Measurements from ENCODE around the gene OR5AL1.

The OR5AL1 gene

GRCh38 chr11:56404393-56404792, 8.1 kb upstream of the OR5AL1 start:
- Histone ChIP-seq H2BK15ac (replicated peaks; ENCODE audit: low read depth) (no peak overlapping the region), H3K18ac (ENCODE audit: low read length) (no peak overlapping the region), H3K27ac (ENCODE audit: low read depth, low read length) (no peak overlapping the region), H3K4ac (ENCODE audit: low read depth, low read length) (no peak overlapping the region), H2AK5ac (ENCODE audit: low read length) (no peak overlapping the region), H3K4me3 (ENCODE audit: low read length) (no peak overlapping the region), H3K79me2 (ENCODE audit: control insufficient read depth, insufficient read depth, low read length) (no peaks in the 10 kb centered on the region), H3K9ac (ENCODE audit: low read length) (no peak overlapping the region), H3K4me2 (ENCODE audit: low read length) (no peak overlapping the region), H4K5ac (ENCODE audit: low read length) (no peak overlapping the region), H3K4me1 (ENCODE audit: control insufficient read depth, low read depth, low read length) (no peaks in the 10 kb centered on the region), H3K56ac (ENCODE audit: low read length) (no peak overlapping the region), H3K27me3 (ENCODE audit: insufficient read depth, low read length, poor library complexity) (no peaks in the 10 kb centered on the region), H2BK120ac (ENCODE audit: low read depth, low read length) (no peak overlapping the region), H3K79me1 (ENCODE audit: low read length) (no peaks in the 10 kb centered on the region), H3K36me3 (ENCODE audit: control insufficient read depth, insufficient read depth, low read length) (no peaks in the 10 kb centered on the region), H4K8ac (ENCODE audit: low read depth, low read length) (no peak overlapping the region), H2BK5ac (ENCODE audit: low read length) (no peak overlapping the region), H3K23ac (ENCODE audit: low read length) (no peak overlapping the region)
- no CpG with 5 or more reads among the region's 2 CpGs for WGBS (ENCODE audit: extremely low coverage, insufficient coverage, low lambda C conversion rate)
- no peak for DNase-seq

GRCh38 chr11:56410801-56411200, 1.7 kb upstream of the OR5AL1 start:
- Histone ChIP-seq H3K18ac (ENCODE audit: low read length) (no peak overlapping the region), H3K79me1 (ENCODE audit: low read length) (no peaks in the 10 kb centered on the region), H3K27me3 (ENCODE audit: insufficient read depth, low read length, poor library complexity) (no peaks in the 10 kb centered on the region), H3K4me2 (ENCODE audit: low read length) (no peak overlapping the region), H3K4me1 (ENCODE audit: control insufficient read depth, low read depth, low read length) (no peaks in the 10 kb centered on the region), H2BK120ac (ENCODE audit: low read depth, low read length) (no peak overlapping the region), H3K36me3 (ENCODE audit: control insufficient read depth, insufficient read depth, low read length) (no peaks in the 10 kb centered on the region), H3K23ac (ENCODE audit: low read length) (no peak overlapping the region), H2AK5ac (ENCODE audit: low read length) (no peak overlapping the region), H3K56ac (ENCODE audit: low read length) (no peak overlapping the region), H2BK15ac (replicated peaks; ENCODE audit: low read depth) (no peak overlapping the region), H3K4me3 (ENCODE audit: low read length) (no peak overlapping the region), H3K9ac (ENCODE audit: low read length) (no peak overlapping the region), H3K79me2 (ENCODE audit: control insufficient read depth, insufficient read depth, low read length) (no peaks in the 10 kb centered on the region), H2BK5ac (ENCODE audit: low read length) (no peak overlapping the region), H3K27ac (ENCODE audit: low read depth, low read length) (no peak overlapping the region), H4K8ac (ENCODE audit: low read depth, low read length) (no peak overlapping the region), H4K5ac (ENCODE audit: low read length) (no peak overlapping the region), H3K4ac (ENCODE audit: low read depth, low read length) (no peak overlapping the region)
- DNase-seq, result no peak

GRCh38 chr11:56453521-56453920, 41.0 kb downstream of the OR5AL1 start:
- no peak overlapping the region for H3K4ac ChIP-seq (ENCODE audit: low read depth, low read length)
- no peak overlapping the region for H4K5ac ChIP-seq (ENCODE audit: low read length)
- no peak overlapping the region for H3K9ac ChIP-seq (ENCODE audit: low read length)
- H3K36me3 ChIP-seq (ENCODE audit: control insufficient read depth, insufficient read depth, low read length), result no peaks in the 10 kb centered on the region
- H3K23ac ChIP-seq (ENCODE audit: low read length), result no peak overlapping the region
- H2BK15ac ChIP-seq (replicated peaks; ENCODE audit: low read depth), result no peak overlapping the region
- H3K18ac ChIP-seq (ENCODE audit: low read length), result no peak overlapping the region
- no peak for DNase-seq
- H3K79me2 ChIP-seq (ENCODE audit: control insufficient read depth, insufficient read depth, low read length), result no peaks in the 10 kb centered on the region
- no peak overlapping the region for H2AK5ac ChIP-seq (ENCODE audit: low read length)
- H3K27me3 ChIP-seq (ENCODE audit: insufficient read depth, low read length, poor library complexity), result no peaks in the 10 kb centered on the region
- no CpG with 5 or more reads among the region's 4 CpGs for WGBS (ENCODE audit: extremely low coverage, insufficient coverage, low lambda C conversion rate)
- H3K4me2 ChIP-seq (ENCODE audit: low read length), result no peak overlapping the region
- H4K8ac ChIP-seq (ENCODE audit: low read depth, low read length), result no peak overlapping the region
- no peaks in the 10 kb centered on the region for H3K79me1 ChIP-seq (ENCODE audit: low read length)
- no peak overlapping the region for H3K56ac ChIP-seq (ENCODE audit: low read length)
- H3K27ac ChIP-seq (ENCODE audit: low read depth, low read length), result no peak overlapping the region
- H3K4me1 ChIP-seq (ENCODE audit: control insufficient read depth, low read depth, low read length), result no peaks in the 10 kb centered on the region
- no peak overlapping the region for H2BK120ac ChIP-seq (ENCODE audit: low read depth, low read length)
- H2BK5ac ChIP-seq (ENCODE audit: low read length), result no peak overlapping the region
- H3K4me3 ChIP-seq (ENCODE audit: low read length), result no peak overlapping the region

GRCh38 chr11:56457076-56457475, 44.6 kb downstream of the OR5AL1 start:
- H3K79me1 ChIP-seq (ENCODE audit: low read length), result no peaks in the 10 kb centered on the region

More at GRCh38 chr11:56457076-56457475, 44.6 kb downstream of the OR5AL1 start:
- Histone ChIP-seq H3K4ac (ENCODE audit: low read depth, low read length) (no peak overlapping the region), H2BK120ac (ENCODE audit: low read depth, low read length) (no peak overlapping the region), H3K9ac (ENCODE audit: low read length) (no peak overlapping the region), H2BK5ac (ENCODE audit: low read length) (no peak overlapping the region), H4K5ac (ENCODE audit: low read length) (no peak overlapping the region), H4K8ac (ENCODE audit: low read depth, low read length) (no peak overlapping the region), H2AK5ac (ENCODE audit: low read length) (no peak overlapping the region), H3K36me3 (ENCODE audit: control insufficient read depth, insufficient read depth, low read length) (no peaks in the 10 kb centered on the region), H3K56ac (ENCODE audit: low read length) (no peak overlapping the region), H3K18ac (ENCODE audit: low read length) (no peak overlapping the region), H3K23ac (ENCODE audit: low read length) (no peak overlapping the region), H2BK15ac (replicated peaks; ENCODE audit: low read depth) (no peak overlapping the region), H3K4me3 (ENCODE audit: low read length) (no peak overlapping the region), H3K27me3 (ENCODE audit: insufficient read depth, low read length, poor library complexity) (no peaks in the 10 kb centered on the region), H3K27ac (ENCODE audit: low read depth, low read length) (no peak overlapping the region), H3K4me1 (ENCODE audit: control insufficient read depth, low read depth, low read length) (no peaks in the 10 kb centered on the region), H3K4me2 (ENCODE audit: low read length) (no peak overlapping the region), H3K79me2 (ENCODE audit: control insufficient read depth, insufficient read depth, low read length) (no peaks in the 10 kb centered on the region)
- no CpG with 5 or more reads among the region's 1 CpG for WGBS (ENCODE audit: extremely low coverage, insufficient coverage, low lambda C conversion rate)
- no peak for DNase-seq
